Adrenal gland (tissue), 12 donors: Measurements from ENCODE around the gene TSC22D2. TPM values are rescaled to one million over a fixed set of nuclear protein-coding genes. Genes with fewer than 3 reads are reported as not detected.

Experiments
- DNase-seq, 7 donors: peaks; one replicate each; pipeline ENCODE4 v3.0.0-alpha.2; 2019 to 2020
- H3K27ac ChIP-seq, 5 donors: fragments of 200-600 bp; sonication (generic) in 4 of 5; 1 replicate in 3 of 5; 2 replicates in 2 of 5; pipeline versions ENCODE4 v1.5.1 to v1.8.0; 2016 to 2020; ENCODE audit warnings: mild to moderate bottlenecking in 1 of 5
- H3K27me3 ChIP-seq: fragments of 200-600 bp; 2 replicates; pipeline ENCODE4 v1.8.0; 2021
- H3K36me3 ChIP-seq, 2 donors: fragments of 200-600 bp; replicated peaks in 1 of 2; 1 replicate in 1 of 2; 2 replicates in 1 of 2; pipeline versions ENCODE4 v1.5.1 to v1.8.0; 2018 to 2022
- H3K4me1 ChIP-seq, 2 donors: fragments of 200-600 bp; replicated peaks in 1 of 2; 1 replicate in 1 of 2; 2 replicates in 1 of 2; pipeline versions ENCODE4 v1.5.1 to v1.8.0; 2018 to 2021
- H3K4me3 ChIP-seq, 4 donors: fragments of 200-600 bp; sonication (generic) in 3 of 4; one replicate each; pipeline ENCODE4 v1.5.1; 2016 to 2018
- H3K9me3 ChIP-seq, 3 donors: fragments of 200-600 bp; sonication (generic) in 1 of 3; replicated peaks in 1 of 3; 1 replicate in 2 of 3; 2 replicates in 1 of 3; pipeline versions ENCODE4 v1.5.1 to v1.8.0; 2016 to 2021
- CTCF ChIP-seq, 6 experiments: fragments of 450-650 bp in 4 of 6; fragments of 200-600 bp in 2 of 6; sonication (generic) in 1 of 6; IDR thresholded peaks; 1 replicate in 5 of 6; 2 replicates in 1 of 6; pipeline versions ENCODE4 v1.5.1 to v1.8.0; 2016 to 2021; ENCODE audit warnings: antibody characterized with exemption in 6 of 6, mild to moderate bottlenecking in 2 of 6, moderate library complexity in 1 of 6
- POLR2A ChIP-seq, 2 donors: fragments of 450-650 bp; IDR thresholded peaks; one replicate each; pipeline ENCODE4 v1.6.1; 2017; ENCODE audit warnings: antibody characterized with exemption in 2 of 2, mild to moderate bottlenecking in 2 of 2, moderate library complexity in 1 of 2
- WGBS, 4 donors: extraction: QIAGEN DNeasy Blood & Tissue Kit in 2 of 4; methylation state at CpG; one replicate each; pipeline versions ENCODE4 v1.1.5 to v1.1.7; 2013 to 2017; 5-methylcytosine and 5-hydroxymethylcytosine counted together
- intact Hi-C, 2 donors: fragments of 100-400 bp; cut with DNase I; formaldehyde crosslinking; loops; one replicate each; pipeline versions ENCODE4 v1.14.1 to v1.15.0; 2022 to 2023
- polyA plus RNA-seq, 3 donors: library from polyadenylated mRNA; stranded (reverse); fragments of 200-250 nt in 2 of 3; fragments of 350-450 nt in 1 of 3; fragmentation: Illumina TruSeq in 1 of 3; extraction: RNeasy Lipid Tissue Mini Kit (QIAGEN cat#74804) in 1 of 3; gene quantifications; one replicate each; pipeline ENCODE4 v1.2.3, GENCODE V29; 2013 to 2014
- total RNA-seq, 9 donors: library from RNA; depleted of rRNA in 4 of 9; stranded (reverse); fragments of >200 nt in 4 of 9; fragments of 120-200 nt in 1 of 9; fragmentation: NEBNext Ultra II Directional in 1 of 9; extraction: Animal tissue kit (Norgen Biotek cat#: 25700) in 1 of 9; gene quantifications; one replicate each; pipeline versions ENCODE4 v1.1.0 to v1.2.4, GENCODE V29; 2013 to 2023
- donor health status: healthy with polysubstance abuse.
- donor health status: Bipolar disorder and iron deficiency.
- donor health status: DM: yes; HTN: yes; CAD: no.
- donor health status: DM: no; HTN: no; CAD: no.
- donor health status: DM: no; HTN: no; CAD: no.
- donor health status: DM: yes; HTN: yes; CAD: no.

Gene TSC22D2
- total and polyA plus RNA-seq, 12 donors = 8.3 to 22.6 (median 17.6) TPM

GRCh38 chr3:150503402-150504099, 95.5 kb downstream of the TSC22D2 start:
- no peaks in the 10 kb centered on the region for H3K4me1 ChIP-seq
- H3K4me3 ChIP-seq = no peak overlapping the region
- intact Hi-C loops = no loop called here
- H3K9me3 ChIP-seq = no peaks in the 10 kb centered on the region
- H3K27ac ChIP-seq = no peak overlapping the region
- DNase-seq = no peak
- H3K27me3 ChIP-seq = no peaks in the 10 kb centered on the region
- H3K36me3 ChIP-seq = no peaks in the 10 kb centered on the region
- WGBS, 4 donors = 85 to 92% (median 86%) methylated on average over 3 to 5 of the region's 5 CpGs
- TF ChIP-seq CTCF (IDR thresholded peaks at IDR 0.05) (no peak), POLR2A (IDR thresholded peaks at IDR 0.05) (no peak)

GRCh38 chr3:150504483-150504882, 96.4 kb downstream of the TSC22D2 start:
- Histone ChIP-seq H3K4me1 (no peaks in the 10 kb centered on the region), H3K36me3 (no peaks in the 10 kb centered on the region), H3K9me3 (no peaks in the 10 kb centered on the region), H3K4me3 (no peak overlapping the region), H3K27ac (no peak overlapping the region), H3K27me3 (no peaks in the 10 kb centered on the region)
- TF ChIP-seq POLR2A (IDR thresholded peaks at IDR 0.05) = no peak
- TF ChIP-seq CTCF (IDR thresholded peaks at IDR 0.05) = no peak
- DNase-seq = no peak
- WGBS, 4 donors = 79 to 100% (median 82%) methylated on average over 1 to 3 of the region's 3 CpGs
- intact Hi-C loops = no loop called here

DNA sequence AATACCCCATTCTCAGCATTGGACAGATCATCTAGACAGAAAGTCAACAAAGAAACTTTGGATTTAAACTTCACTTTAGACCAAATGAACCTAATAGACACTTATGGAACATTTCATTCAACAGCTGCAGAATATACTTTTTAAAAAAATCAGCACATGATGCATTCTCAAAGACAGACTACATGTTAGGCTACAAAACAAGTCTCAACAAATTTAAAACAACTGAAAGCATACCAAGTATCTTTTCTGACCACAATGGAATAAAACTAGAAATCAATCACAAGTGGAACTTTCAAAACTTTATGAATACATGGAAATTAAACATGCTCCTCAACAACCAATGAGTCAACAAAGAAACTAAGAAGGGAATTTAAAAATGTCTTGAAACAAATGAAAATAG, 100.3 kb downstream of the TSC22D2 start:
- intact Hi-C loops = no loop called here
- Histone ChIP-seq H3K9me3 (no peaks in the 10 kb centered on the region), H3K36me3 (no peaks in the 10 kb centered on the region), H3K27me3 (no peaks in the 10 kb centered on the region), H3K4me3 (no peak overlapping the region), H3K27ac (no peak overlapping the region), H3K4me1 (no peaks in the 10 kb centered on the region)
- DNase-seq = no peak
- no peak for TF ChIP-seq CTCF (IDR thresholded peaks at IDR 0.05)
- TF ChIP-seq POLR2A (IDR thresholded peaks at IDR 0.05) = no peak

GRCh38 chr3:150509780-150510179, 101.7 kb downstream of the TSC22D2 start:
- 78 to 95% (median 90%) methylated on average over 2 of the region's 2 CpGs for WGBS, 4 donors
- no peaks in the 10 kb centered on the region for H3K36me3 ChIP-seq
- H3K9me3 ChIP-seq = no peaks in the 10 kb centered on the region
- intact Hi-C loops = no loop called here
- TF ChIP-seq CTCF (IDR thresholded peaks at IDR 0.05) = no peak
- TF ChIP-seq POLR2A (IDR thresholded peaks at IDR 0.05) = no peak
- DNase-seq = no peak
- no peaks in the 10 kb centered on the region for H3K27me3 ChIP-seq
- no peaks in the 10 kb centered on the region for H3K4me1 ChIP-seq
- no peak overlapping the region for H3K27ac ChIP-seq
- H3K4me3 ChIP-seq = no peak overlapping the region
